Measurements from ENCODE around the gene GRB10.

Gene GRB10

DNA sequence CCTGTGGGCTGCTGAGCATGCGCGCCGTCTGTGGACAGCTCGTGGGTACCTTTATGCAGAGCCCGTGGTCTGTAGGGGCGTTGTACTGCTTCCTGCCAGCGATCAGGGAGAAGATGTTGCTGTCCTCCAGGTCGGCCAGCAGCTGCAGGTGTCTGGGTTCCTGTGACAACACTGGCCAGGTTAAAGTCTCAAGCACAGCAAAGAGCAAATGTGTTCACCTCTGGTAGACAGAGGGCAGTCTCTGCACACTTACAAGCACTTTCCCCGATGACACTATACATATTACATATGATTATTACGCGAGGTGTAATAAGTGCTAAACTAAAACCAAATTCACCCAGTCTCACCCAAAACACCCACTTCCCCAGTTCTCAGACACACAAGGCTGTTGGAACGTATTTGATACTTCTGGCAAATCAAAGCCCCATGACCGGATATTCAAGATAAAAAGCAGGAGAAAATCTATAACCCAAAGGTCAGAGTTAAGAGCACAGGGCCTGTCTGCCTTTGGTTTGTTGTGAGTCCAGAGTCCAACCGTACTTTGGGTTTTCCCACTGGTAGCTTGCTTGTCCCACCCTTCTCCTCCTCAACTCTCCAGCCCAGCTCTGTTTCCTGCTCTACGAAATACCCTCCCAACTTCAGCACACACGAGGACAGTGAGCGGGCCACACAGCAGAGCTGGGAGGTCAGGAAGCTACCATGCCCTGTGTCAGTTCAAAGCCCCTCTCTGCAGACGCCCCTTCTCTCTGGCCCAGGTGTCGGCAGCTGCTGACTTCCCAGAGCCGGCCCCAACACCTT, 167.8 kb downstream of the GRB10 start:
- no peaks in the 10 kb centered on the region for H3K9me3 Mint-ChIP-seq
- H3K4me1 Mint-ChIP-seq = peaks cover 14% of the 10 kb centered on the region
- TF ChIP-seq, protein P1, sequence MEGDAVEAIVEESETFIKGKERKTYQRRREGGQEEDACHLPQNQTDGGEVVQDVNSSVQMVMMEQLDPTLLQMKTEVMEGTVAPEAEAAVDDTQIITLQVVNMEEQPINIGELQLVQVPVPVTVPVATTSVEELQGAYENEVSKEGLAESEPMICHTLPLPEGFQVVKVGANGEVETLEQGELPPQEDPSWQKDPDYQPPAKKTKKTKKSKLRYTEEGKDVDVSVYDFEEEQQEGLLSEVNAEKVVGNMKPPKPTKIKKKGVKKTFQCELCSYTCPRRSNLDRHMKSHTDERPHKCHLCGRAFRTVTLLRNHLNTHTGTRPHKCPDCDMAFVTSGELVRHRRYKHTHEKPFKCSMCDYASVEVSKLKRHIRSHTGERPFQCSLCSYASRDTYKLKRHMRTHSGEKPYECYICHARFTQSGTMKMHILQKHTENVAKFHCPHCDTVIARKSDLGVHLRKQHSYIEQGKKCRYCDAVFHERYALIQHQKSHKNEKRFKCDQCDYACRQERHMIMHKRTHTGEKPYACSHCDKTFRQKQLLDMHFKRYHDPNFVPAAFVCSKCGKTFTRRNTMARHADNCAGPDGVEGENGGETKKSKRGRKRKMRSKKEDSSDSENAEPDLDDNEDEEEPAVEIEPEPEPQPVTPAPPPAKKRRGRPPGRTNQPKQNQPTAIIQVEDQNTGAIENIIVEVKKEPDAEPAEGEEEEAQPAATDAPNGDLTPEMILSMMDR (IDR thresholded peaks at IDR 0.05) = no peak
- DNase-seq = no peak
- peaks cover 9% of the 10 kb centered on the region for H3K36me3 Mint-ChIP-seq (ENCODE audit: low read depth)
- no peaks in the 10 kb centered on the region for H3K27me3 Mint-ChIP-seq (ENCODE audit: low read depth, poor library complexity)
- H3K27ac Mint-ChIP-seq = no peak overlapping the region
- no peak overlapping the region for H3K4me3 Mint-ChIP-seq

DNA sequence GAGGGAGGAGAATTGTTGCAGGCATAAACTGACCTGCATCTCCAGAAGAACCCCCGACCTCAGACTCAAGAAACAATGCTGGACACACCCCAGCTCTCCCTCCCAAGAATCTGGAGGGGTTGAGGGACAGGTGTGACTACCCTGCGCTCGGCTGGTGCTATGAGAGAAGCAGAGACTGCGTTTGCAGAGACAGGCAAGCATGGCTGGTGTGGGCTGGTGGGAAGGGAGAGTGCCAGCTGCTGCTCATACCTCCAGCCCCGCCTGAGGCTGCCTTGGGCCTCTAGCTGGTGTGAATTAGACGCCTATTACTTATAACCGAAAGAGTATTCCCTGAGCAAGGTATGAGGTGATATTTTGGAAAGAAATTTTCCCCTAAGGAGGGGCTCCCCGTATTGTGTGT, 169.2 kb downstream of the GRB10 start:
- DNase-seq = no peak
- TF ChIP-seq, protein P1 (IDR thresholded peaks at IDR 0.05) = no peak
- Mint-ChIP-seq H3K9me3 (no peaks in the 10 kb centered on the region), H3K27ac (no peak overlapping the region), H3K36me3 (ENCODE audit: low read depth) (peaks cover 9% of the 10 kb centered on the region), H3K27me3 (ENCODE audit: low read depth, poor library complexity) (no peaks in the 10 kb centered on the region), H3K4me3 (no peak overlapping the region), H3K4me1 (peaks cover 14% of the 10 kb centered on the region)

DNA sequence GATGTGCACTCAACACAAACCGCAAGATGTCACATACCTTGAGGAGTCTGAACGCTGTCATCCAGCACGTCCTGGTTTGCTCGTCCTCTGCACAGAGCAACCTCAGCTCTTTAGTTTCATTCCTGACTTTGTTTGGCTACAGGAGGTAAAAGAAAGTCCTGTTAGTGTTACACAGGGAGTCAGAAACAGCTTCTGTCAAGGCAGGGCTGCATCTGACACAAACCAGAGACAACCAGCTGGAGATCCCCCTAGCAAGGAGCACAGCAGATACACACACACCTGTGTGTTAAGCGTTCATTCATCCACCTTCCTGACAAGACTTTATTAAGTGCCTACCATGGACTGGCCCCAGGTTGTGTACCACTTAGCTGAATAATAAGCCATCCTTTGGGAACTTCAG, 170.0 kb downstream of the GRB10 start:
- TF ChIP-seq, protein P1 (IDR thresholded peaks at IDR 0.05) = no peak
- Mint-ChIP-seq H3K4me1 (peaks cover 14% of the 10 kb centered on the region), H3K4me3 (no peak overlapping the region), H3K27ac (no peak overlapping the region), H3K36me3 (ENCODE audit: low read depth) (peaks cover 15% of the 10 kb centered on the region), H3K27me3 (ENCODE audit: low read depth, poor library complexity) (no peaks in the 10 kb centered on the region), H3K9me3 (no peaks in the 10 kb centered on the region)
- DNase-seq = no peak

DNA sequence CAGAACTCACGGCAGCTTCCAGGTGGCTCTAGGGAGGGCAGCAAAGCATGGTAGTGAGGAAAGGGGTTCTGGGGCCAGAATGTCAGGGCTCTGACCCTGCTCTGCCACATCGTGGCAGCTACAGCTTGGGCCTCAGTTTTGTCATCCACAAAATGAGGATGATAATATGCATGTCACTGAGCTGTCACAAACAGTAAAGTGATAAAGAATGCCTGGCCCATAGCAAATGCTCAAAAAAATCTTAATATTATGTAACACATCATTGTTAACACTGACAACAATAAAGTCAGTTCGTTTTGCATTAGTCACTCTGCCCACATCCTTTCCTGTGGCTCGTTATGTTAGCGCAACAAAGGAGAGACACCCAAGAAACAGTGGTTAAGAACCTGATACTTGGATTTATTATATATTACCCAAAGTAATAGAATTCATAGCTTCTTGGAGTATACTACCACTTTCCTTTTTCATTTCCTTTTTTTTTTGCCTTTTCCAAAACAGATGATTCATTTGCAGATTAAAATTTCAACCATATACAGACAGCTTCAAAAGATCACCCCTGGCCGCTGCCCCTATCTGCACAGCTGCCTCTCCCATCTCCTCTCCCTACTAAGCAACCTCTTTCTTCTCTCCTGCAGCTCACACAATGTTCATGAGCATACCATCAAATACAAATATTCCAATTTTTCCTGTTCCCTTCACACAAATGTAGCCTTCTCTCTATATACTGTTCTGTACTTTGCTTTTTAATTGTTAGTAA, 172.0 kb downstream of the GRB10 start:
- no peak overlapping the region for H3K4me3 Mint-ChIP-seq
- DNase-seq = no peak
- no peaks in the 10 kb centered on the region for H3K9me3 Mint-ChIP-seq
- H3K27ac Mint-ChIP-seq = no peak overlapping the region
- H3K36me3 Mint-ChIP-seq (ENCODE audit: low read depth) = peaks cover 24% of the 10 kb centered on the region
- TF ChIP-seq, protein P1 (IDR thresholded peaks at IDR 0.05) = no peak
- no peaks in the 10 kb centered on the region for H3K27me3 Mint-ChIP-seq (ENCODE audit: low read depth, poor library complexity)
- no peaks in the 10 kb centered on the region for H3K4me1 Mint-ChIP-seq

DNA sequence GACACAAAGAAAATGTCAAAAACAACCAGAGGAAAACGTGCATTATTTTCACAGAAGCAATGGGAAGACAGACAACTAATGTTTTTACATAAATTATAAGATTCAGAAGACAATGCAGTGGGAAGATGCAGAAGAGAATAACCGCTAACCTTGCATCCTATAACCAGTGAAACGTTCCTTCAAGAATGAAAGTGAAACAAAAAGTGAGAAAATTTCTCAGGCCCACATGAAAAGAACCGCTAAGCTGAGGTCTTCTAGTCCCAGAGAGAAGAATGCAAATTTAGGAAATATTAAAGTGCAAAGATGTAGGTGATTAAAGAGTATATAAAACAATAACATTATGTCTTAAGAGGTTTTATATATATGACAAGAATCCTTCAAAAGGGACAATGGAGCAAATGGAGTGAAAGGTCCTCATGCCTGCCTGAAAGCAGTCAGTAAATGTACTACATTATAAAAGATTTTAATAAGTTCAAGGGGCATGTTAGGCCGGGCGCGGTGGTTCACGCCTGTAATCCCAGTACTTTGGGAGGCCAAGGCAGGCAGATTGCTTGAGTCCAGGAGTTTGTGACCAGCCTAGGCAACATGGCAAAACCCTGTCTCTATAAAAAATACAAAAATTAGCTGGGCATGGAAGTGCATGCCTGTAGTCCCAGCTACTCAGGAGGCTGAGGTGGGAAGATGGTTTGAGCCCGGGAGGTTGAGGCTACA, 174.3 kb downstream of the GRB10 start:
- Mint-ChIP-seq H3K36me3 (ENCODE audit: low read depth) (peaks cover 24% of the 10 kb centered on the region), H3K4me1 (peaks cover under 1% of the 10 kb centered on the region), H3K27ac (no peak overlapping the region), H3K9me3 (no peaks in the 10 kb centered on the region), H3K4me3 (no peak overlapping the region), H3K27me3 (ENCODE audit: low read depth, poor library complexity) (no peaks in the 10 kb centered on the region)
- DNase-seq = no peak
- TF ChIP-seq, protein P1 (IDR thresholded peaks at IDR 0.05) = no peak

Data from nephron progenitor cell (in vitro differentiated cells).